ENCODE data around the gene ZC3H12C. TPM values are rescaled to one million over a fixed set of nuclear protein-coding genes. Genes with fewer than 3 reads are reported as not detected.

Gene ZC3H12C
- under 1 TPM; 0.08 to 0.18 TPM for total RNA-seq

DNA sequence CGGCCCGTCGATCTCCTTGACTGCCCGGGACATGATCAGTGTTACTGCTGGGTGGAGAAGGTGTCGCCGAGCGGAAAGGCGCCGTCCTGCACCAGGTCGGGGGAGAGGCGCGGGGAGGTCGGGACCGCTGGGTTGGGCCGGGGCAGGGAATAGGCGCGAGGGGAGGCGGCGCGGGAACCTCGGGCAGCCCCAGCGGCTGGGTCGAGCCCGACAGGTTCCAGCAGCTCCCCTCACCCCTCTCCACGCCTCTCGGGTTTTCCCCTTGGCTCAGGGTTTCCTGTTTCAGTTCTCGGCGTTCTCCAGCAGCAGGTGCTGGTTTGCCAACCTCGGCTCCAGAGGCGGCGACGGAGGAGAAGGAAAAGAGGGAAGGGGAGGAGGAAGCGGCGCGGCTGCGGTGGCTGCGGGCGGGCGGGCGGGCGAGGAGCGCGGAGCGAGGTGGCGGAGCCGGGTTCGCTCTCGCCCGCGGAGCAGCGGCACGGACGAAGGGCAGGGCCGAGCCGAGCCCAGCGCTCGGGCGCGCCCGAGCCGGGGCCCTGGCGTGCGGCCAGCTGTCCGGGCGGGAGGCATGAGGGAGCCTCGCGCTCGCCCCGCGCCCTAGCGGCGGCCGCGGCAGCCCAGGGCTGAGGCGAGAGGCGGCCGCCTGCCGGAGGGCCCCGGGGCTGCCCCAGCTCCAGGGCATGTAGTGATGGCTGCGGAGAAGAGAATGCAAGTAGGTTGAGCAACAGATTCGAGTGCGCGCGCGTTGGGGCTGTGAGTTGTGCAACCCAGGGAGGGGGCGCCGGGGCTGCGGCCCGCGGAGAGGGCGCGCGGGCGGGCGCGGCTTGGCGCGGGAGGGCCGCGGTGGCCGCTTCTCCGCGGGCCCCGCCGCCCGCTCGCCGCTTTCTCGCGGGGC is at the start of gene ZC3H12C:
Gene ZC3H12C, plus strand, starts transcription at position 878 of the 892 bp plus-strand sequence. CDS start 20 bp downstream, outside the sequence.
- Mint-ChIP-seq H3K27ac (no peak within 1 kb of the TSS), H3K4me3 (peak within 1 kb of the TSS; percentile 72), H3K4me1 (ENCODE audit: low read depth) (peaks cover 12% of the 10 kb centered on the region), H3K9me3 (ENCODE audit: insufficient read depth) (no peaks in the 10 kb centered on the region), H3K27me3 (ENCODE audit: low read depth) (peaks cover 52% of the 10 kb centered on the region), H3K36me3 (ENCODE audit: low read depth) (no peaks in the 10 kb centered on the region)
- DNase-seq (peak; percentile 42), ATAC-seq (peak; percentile 79)
- CTCF ChIA-PET: interaction anchor here (1.0 to 1.3 kb wide), 4 partner anchors 16 to 152 kb away, joined by 3 to 4 read pairs (median 3); no protein-coding TSS in a partner anchor
- POLR2A ChIA-PET: interaction anchor here (1.3 kb wide), 1 partner anchor 15 kb away, joined by 4 read pairs; no protein-coding TSS in a partner anchor

DNA sequence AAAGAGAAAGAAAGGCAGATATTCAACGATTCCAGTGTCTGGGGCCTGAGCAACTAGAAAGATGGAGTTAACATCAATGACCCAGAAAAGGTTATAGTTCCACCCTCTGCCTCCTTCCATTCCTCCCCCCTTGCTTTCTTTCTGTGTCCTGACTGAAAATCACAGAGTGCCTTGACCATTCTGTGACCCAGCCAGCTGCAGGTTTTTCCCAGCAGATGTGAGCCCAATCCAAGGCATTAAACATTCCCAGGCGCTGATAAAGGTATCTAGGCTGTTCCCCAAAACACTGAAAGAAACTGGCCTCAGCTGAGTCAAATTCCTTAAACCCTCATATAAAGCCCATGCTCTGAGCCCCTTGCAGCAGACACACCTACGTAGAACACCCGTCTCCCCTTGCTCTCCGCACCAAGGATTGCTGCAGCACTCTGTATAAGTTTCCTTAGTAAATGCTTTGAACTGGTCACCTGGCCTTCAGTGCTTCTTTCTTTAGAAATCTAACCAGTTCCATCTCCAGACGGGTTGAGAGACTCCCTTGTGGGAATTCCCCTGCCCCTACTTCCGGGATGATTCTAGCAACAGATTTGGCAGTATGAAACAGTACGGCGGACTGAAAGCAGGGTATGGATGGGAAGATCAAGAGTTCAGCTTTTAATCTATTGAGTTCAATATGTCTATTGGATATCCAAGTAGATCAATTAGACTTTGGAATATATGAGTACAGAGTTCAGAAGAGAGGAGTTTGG is 48.8 kb upstream of the ZC3H12C start:
- Mint-ChIP-seq H3K4me1 (ENCODE audit: low read depth) (no peaks in the 10 kb centered on the region), H3K9me3 (ENCODE audit: insufficient read depth) (no peaks in the 10 kb centered on the region), H3K4me3 (no peak overlapping the region), H3K36me3 (ENCODE audit: low read depth) (no peaks in the 10 kb centered on the region), H3K27me3 (ENCODE audit: low read depth) (no peaks in the 10 kb centered on the region), H3K27ac (no peak overlapping the region)
- ChIA-PET POLR2A (no interaction called here), CTCF (no interaction called here)
- DNase-seq (no peak), ATAC-seq (no peak)

DNA sequence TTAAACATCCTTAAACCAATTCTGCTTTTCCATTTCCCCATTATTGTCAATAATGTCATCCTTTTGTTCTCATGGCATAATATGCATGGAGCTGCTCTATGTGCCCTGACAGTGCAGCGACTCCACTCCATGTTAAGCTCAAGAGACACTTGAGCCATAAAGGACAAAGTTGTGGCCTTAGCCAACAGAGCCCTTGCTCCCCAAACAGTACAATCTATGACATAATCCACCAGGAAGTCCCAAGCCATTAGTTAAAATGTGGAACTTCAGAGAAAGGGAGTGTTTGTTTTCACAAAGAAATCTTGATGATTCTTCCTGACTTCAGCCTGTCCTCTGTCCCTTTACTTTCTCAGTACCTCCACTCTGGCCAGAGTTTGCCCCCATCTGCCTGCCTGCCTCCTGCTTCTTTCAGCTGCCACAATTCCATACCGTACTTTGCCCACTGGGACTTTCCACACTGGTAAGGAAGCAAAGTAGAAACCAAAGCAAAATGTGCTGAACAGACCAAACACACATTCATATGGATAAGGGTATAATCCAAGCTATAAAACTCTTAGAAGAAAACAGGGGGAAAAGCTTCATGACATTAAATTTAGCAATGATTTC is 46.3 kb upstream of the ZC3H12C start:
- CTCF ChIA-PET: interaction anchor here (1.1 kb wide), 1 partner anchor 16 kb away, joined by 3 read pairs; no protein-coding TSS in a partner anchor
- ATAC-seq (no peak), DNase-seq (no peak)
- H3K4me1 Mint-ChIP-seq (ENCODE audit: low read depth): no peaks in the 10 kb centered on the region
- H3K27me3 Mint-ChIP-seq (ENCODE audit: low read depth): no peaks in the 10 kb centered on the region
- H3K36me3 Mint-ChIP-seq (ENCODE audit: low read depth): no peaks in the 10 kb centered on the region
- H3K27ac Mint-ChIP-seq: no peak overlapping the region
- no peaks in the 10 kb centered on the region for H3K9me3 Mint-ChIP-seq (ENCODE audit: insufficient read depth)
- H3K4me3 Mint-ChIP-seq: no peak overlapping the region
- POLR2A ChIA-PET: no interaction called here

DNA sequence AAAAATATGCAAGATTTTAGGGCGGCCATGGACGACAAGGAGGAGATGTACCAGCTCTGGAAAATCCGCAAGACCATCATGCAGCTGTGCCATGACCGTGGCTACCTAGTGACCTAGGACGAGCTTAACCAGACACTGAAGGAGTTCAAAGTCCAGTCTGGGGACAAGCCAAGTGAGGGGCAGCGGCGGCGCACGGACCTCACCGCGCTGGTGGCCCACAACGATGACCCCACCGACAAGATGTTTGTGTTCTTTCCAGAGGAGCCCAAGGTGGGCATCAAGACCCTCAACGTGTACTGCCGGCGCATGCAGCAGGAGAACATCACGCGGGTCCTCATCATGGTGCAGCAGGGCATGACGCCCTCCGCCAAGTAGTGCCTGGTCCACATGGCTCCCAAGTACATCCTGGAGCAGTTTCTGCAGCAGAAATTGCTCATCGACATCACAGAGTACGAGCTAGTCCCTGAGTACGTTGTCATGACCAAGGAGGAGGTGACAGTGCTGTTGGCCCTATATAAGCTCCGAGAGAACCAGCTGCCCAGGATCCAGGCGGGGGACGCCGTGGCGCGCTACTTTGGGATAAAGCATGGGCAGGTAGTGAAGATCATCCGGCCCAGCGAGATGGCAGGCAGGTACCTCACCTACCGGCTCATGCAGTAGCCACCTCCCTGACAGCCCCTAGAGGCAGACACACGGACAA is 43.5 kb upstream of the ZC3H12C start:
- no peak overlapping the region for H3K4me3 Mint-ChIP-seq
- no peaks in the 10 kb centered on the region for H3K27me3 Mint-ChIP-seq (ENCODE audit: low read depth)
- ChIA-PET CTCF (no interaction called here), POLR2A (no interaction called here)
- no peaks in the 10 kb centered on the region for H3K4me1 Mint-ChIP-seq (ENCODE audit: low read depth)
- H3K27ac Mint-ChIP-seq: no peak overlapping the region
- no peak for ATAC-seq
- peaks cover 15% of the 10 kb centered on the region for H3K9me3 Mint-ChIP-seq (ENCODE audit: insufficient read depth)
- H3K36me3 Mint-ChIP-seq (ENCODE audit: low read depth): no peaks in the 10 kb centered on the region
- no peak for DNase-seq

DNA sequence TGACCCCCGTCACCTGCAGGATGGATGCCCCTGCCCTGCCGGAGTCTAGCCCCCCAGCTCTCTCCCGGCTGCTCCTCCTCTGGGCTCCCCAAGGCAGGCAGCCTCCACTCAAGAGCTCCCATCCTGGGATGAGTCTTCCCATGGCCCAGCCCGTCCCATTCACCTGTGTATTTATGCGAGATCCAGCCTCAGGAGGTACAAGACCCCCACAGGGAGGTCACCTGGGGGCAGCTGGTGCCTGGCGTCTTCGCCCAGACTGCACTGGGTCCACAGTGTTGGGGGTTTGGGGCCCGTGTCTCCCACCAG is 43.0 kb upstream of the ZC3H12C start:
- Mint-ChIP-seq H3K27me3 (ENCODE audit: low read depth) (no peaks in the 10 kb centered on the region), H3K4me3 (no peak overlapping the region), H3K4me1 (ENCODE audit: low read depth) (no peaks in the 10 kb centered on the region), H3K27ac (no peak overlapping the region), H3K9me3 (ENCODE audit: insufficient read depth) (peaks cover 15% of the 10 kb centered on the region), H3K36me3 (ENCODE audit: low read depth) (no peaks in the 10 kb centered on the region)
- DNase-seq (no peak), ATAC-seq (no peak)
- ChIA-PET POLR2A (no interaction called here), CTCF (no interaction called here)

DNA sequence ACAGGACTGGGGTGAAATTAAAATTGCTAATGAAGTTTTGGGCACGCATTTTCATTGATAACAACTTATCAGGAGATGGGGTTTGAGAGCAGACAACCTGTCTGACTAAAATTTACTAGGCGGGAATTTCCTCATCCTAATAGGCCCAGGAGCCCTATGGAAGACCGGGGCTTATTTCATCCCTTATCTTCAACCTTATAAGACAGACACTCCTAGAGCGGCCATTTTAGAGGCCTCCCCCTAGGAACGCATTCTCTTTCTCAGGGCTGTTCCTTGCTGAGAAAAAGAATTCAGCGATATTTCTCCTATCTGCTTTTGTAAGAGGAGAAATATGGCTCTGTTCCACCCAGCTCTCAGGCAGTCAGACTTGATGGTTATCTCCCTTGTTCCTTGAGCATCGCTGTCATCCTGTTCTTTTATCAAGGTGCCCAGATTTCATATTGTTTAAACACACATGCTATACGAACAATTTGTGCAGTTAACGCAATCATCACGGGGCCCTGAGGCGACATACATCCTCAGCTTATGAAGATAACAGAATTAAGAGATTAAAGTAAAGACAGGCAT is 39.3 kb upstream of the ZC3H12C start:
- no peak for DNase-seq
- Mint-ChIP-seq H3K27me3 (ENCODE audit: low read depth) (peaks cover 8% of the 10 kb centered on the region), H3K9me3 (ENCODE audit: insufficient read depth) (peaks cover 15% of the 10 kb centered on the region), H3K27ac (no peak overlapping the region), H3K4me1 (ENCODE audit: low read depth) (no peaks in the 10 kb centered on the region), H3K36me3 (ENCODE audit: low read depth) (no peaks in the 10 kb centered on the region), H3K4me3 (no peak overlapping the region)
- CTCF ChIA-PET: no interaction called here
- POLR2A ChIA-PET: no interaction called here
- no peak for ATAC-seq

DNA sequence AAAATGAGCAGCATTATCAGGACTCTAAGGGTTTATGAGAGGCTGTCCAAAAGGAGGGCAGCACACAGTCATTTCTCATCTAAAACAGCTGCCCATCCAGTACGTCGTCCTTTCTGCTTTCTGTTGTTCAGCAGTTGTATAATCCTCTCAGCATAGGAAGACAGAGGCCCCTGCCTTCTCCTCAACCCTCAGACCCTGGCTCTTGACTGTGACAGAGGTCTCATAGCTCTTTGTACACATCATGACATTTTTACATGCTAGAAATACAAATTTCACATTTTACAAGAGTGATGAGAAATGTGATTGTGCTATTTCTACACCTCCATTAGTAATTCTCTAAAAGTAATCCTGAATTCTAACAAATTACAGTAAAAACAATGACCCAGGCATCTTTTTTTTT is 36.2 kb upstream of the ZC3H12C start:
- POLR2A ChIA-PET: no interaction called here
- ATAC-seq (no peak), DNase-seq (no peak)
- Mint-ChIP-seq H3K4me1 (ENCODE audit: low read depth) (no peaks in the 10 kb centered on the region), H3K9me3 (ENCODE audit: insufficient read depth) (peaks cover 15% of the 10 kb centered on the region), H3K36me3 (ENCODE audit: low read depth) (no peaks in the 10 kb centered on the region), H3K4me3 (no peak overlapping the region), H3K27ac (no peak overlapping the region), H3K27me3 (ENCODE audit: low read depth) (peaks cover 14% of the 10 kb centered on the region)
- CTCF ChIA-PET: no interaction called here

DNA sequence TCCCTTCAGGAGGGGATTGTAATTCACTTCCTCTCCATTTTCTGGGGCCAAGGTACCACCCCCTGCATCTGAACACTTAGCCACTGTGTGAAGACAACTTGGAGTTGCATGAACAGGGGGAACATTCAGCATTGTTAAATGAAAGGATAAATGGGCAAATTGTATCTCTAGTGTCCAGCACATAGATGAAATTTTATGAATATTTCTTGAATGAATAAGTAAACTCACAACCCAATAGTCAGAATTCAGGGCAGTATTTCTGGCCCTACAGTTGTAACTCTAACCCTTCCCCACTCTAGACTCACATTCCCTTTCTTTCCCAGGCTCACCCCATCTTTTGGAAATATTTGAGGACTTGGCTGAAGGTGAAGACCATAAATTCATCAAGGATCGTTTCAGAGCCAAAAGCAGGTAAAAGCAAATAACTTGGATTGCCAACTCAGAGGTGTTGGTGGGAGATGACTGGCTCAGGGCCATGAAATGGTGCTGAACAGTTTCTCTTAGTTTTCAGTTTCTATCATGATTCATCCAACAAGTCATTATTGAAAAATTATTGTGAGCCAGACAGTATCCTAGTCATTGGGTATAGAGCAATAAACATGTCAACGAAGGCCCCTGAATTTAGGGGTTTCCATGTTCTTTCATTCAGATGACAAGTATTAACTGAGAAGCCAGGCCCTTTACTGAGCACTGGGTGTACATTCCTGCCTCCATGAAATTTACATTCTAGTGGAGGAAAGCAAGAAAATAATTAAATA is 33.3 kb upstream of the ZC3H12C start:
- Mint-ChIP-seq H3K27me3 (ENCODE audit: low read depth) (peaks cover 20% of the 10 kb centered on the region), H3K9me3 (ENCODE audit: insufficient read depth) (no peaks in the 10 kb centered on the region), H3K4me3 (no peak overlapping the region), H3K4me1 (ENCODE audit: low read depth) (no peaks in the 10 kb centered on the region), H3K36me3 (ENCODE audit: low read depth) (no peaks in the 10 kb centered on the region), H3K27ac (no peak overlapping the region)
- DNase-seq: no peak
- CTCF ChIA-PET: no interaction called here
- POLR2A ChIA-PET: no interaction called here
- no peak for ATAC-seq

DNA sequence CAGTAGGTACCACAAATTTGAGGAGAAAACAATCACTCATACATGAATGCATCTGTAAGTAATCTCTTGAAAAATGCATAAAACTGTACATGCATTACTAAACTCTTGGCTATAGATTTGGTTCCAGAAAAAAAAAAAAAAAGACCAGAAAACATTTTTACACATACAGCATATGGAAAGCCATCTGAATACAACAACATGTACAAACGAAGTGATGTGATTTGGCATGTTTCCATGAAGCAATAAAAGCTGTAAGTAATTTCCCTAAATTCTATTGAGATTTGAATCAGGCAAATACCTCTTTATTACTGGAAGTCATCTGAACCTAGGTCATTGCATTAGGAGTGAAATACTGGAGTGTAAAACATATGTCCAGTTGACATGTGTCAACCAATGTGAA is 31.9 kb upstream of the ZC3H12C start:
- no peak for DNase-seq
- Mint-ChIP-seq H3K27ac (no peak overlapping the region), H3K27me3 (ENCODE audit: low read depth) (peaks cover 19% of the 10 kb centered on the region), H3K36me3 (ENCODE audit: low read depth) (no peaks in the 10 kb centered on the region), H3K4me3 (no peak overlapping the region), H3K4me1 (ENCODE audit: low read depth) (no peaks in the 10 kb centered on the region), H3K9me3 (ENCODE audit: insufficient read depth) (no peaks in the 10 kb centered on the region)
- ChIA-PET CTCF (no interaction called here), POLR2A (no interaction called here)
- no peak for ATAC-seq

DNA sequence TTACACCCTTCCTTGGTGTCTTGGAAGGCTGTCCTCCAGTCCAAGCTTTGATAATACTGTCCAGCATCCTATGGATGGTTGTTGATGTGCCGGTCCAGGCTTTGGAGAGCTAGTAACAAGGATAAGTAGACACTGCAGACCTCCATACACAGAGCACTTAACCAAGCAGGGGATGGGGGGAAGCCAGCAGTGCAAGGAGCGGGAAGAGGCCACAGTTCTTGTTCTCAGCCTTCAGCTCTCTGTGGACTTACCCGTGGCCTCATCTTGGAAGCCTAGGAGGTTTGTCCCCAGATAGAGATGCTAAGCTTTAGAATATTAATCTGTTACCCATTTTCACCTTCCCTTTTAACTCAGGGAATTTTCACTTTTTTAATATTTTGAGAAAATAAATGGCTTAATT is 30.9 kb upstream of the ZC3H12C start:
- Mint-ChIP-seq H3K36me3 (ENCODE audit: low read depth) (no peaks in the 10 kb centered on the region), H3K27me3 (ENCODE audit: low read depth) (peaks cover 15% of the 10 kb centered on the region), H3K4me3 (no peak overlapping the region), H3K4me1 (ENCODE audit: low read depth) (no peaks in the 10 kb centered on the region), H3K27ac (no peak overlapping the region), H3K9me3 (ENCODE audit: insufficient read depth) (no peaks in the 10 kb centered on the region)
- ATAC-seq (no peak), DNase-seq (no peak)
- POLR2A ChIA-PET: no interaction called here
- CTCF ChIA-PET: no interaction called here

DNA sequence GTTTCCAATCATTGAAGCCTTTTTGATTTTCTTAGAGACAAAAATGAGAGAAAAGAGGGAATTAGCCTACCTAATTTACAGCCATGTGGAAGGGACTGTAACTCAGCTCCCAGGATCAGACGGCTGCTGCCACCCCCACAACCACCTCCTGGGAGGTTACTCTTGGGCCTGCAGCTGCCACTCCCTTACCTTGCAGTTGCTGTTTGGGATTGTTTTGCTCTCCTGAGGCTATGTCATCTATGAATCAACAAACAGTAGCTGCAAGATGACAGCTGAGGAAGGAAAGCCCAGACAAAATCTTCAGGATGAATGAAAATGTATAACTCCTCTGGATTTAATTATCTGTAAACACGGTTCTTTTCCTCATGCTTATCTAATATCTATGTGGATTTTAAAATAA is 28.0 kb upstream of the ZC3H12C start:
- H3K4me1 Mint-ChIP-seq (ENCODE audit: low read depth): peaks cover 12% of the 10 kb centered on the region
- no peak overlapping the region for H3K27ac Mint-ChIP-seq
- POLR2A ChIA-PET: no interaction called here
- H3K27me3 Mint-ChIP-seq (ENCODE audit: low read depth): peaks cover 17% of the 10 kb centered on the region
- CTCF ChIA-PET: interaction anchor here (1.1 kb wide), 1 partner anchor 36 kb away, joined by 3 read pairs; no protein-coding TSS in a partner anchor
- H3K9me3 Mint-ChIP-seq (ENCODE audit: insufficient read depth): no peaks in the 10 kb centered on the region
- ATAC-seq: no peak
- no peaks in the 10 kb centered on the region for H3K36me3 Mint-ChIP-seq (ENCODE audit: low read depth)
- no peak overlapping the region for H3K4me3 Mint-ChIP-seq
- no peak for DNase-seq
